Psoas muscle (tissue), 8 donors: Measurements from ENCODE around the gene PPM1F. TPM values are rescaled to one million over a fixed set of nuclear protein-coding genes. Genes with fewer than 3 reads are reported as not detected.

ENCODE experiments used
- ATAC-seq, 4 donors: fragments of 200-7000 bp; cut with Tn5 transposase; one replicate each; pipeline ENCODE4 v1.9.1; 2020; ENCODE audit warnings: moderate library complexity in 3 of 4, mild to moderate bottlenecking in 2 of 4
- DNase-seq, 2 donors: peaks; one replicate each; pipeline ENCODE4 v3.0.0-alpha.2; 2020
- H3K27ac ChIP-seq: fragments of 200-600 bp; one replicate; pipeline ENCODE4 v1.8.0; 2022
- H3K27me3 ChIP-seq, 3 donors: fragments of 200-600 bp in 1 of 3; one replicate each; pipeline versions ENCODE4 v1.6.1 to v1.8.0; 2013 to 2022; ENCODE audit warnings: low read length in 2 of 3, mild to moderate bottlenecking in 2 of 3, moderate library complexity in 1 of 3; ENCODE audit not compliant: insufficient read depth in 3 of 3
- H3K36me3 ChIP-seq, 2 donors: fragments of 200-600 bp in 1 of 2; one replicate each; pipeline versions ENCODE4 v1.6.1 to v1.8.0; 2013 to 2022; ENCODE audit warnings: low read depth in 1 of 2, mild to moderate bottlenecking in 1 of 2, moderate library complexity in 1 of 2; ENCODE audit not compliant: insufficient read depth in 1 of 2
- H3K4me1 ChIP-seq: fragments of 200-600 bp; one replicate; pipeline ENCODE4 v1.8.0; 2022
- H3K4me3 ChIP-seq: fragments of 200-600 bp; one replicate; pipeline ENCODE4 v1.8.0; 2022; ENCODE audit warnings: mild to moderate bottlenecking
- H3K9me3 ChIP-seq: fragments of 200-600 bp; one replicate; pipeline ENCODE4 v1.8.0; 2022
- WGBS, 3 donors: extraction: QIAGEN DNeasy Blood & Tissue Kit; methylation state at CpG; one replicate each; pipeline versions ENCODE4 v1.1.6 to v1.1.7; 2013; 5-methylcytosine and 5-hydroxymethylcytosine counted together
- intact Hi-C, 2 donors: fragments of 100-400 bp; cut with DNase I; formaldehyde crosslinking; loops; one replicate each; pipeline versions ENCODE4 v1.11.0 to v1.14.2; 2022
- polyA plus RNA-seq, 3 donors: library from polyadenylated mRNA; stranded (reverse); fragments of 200-250 nt; gene quantifications; one replicate each; pipeline ENCODE4 v1.2.3, GENCODE V29; 2013
- total RNA-seq, 4 donors: library from RNA; stranded (reverse); fragmentation: NEBNext Ultra II Directional in 2 of 4; extraction: Animal tissue kit (Norgen Biotek cat#: 25700) in 2 of 4; gene quantifications; one replicate each; pipeline versions ENCODE4 v1.2.1 to v1.2.4, GENCODE V29; 2021 to 2023
- TF ChIP-seq, protein P1 (sequence below): fragments of 200-600 bp; IDR thresholded peaks from one replicate; pipeline ENCODE4 v1.8.0; 2022; ENCODE audit warnings: antibody characterized with exemption
- donor health status: healthy with polysubstance abuse.
- donor health status: DM: no; HTN: no; CAD: no; lungs with moderate emphysema.
- donor health status: Bipolar disorder and iron deficiency.
- donor health status: healthy.
- donor health status: DM: yes; HTN: yes; CAD: no.
- donor health status: DM: no; HTN: no; CAD: no.
- donor health status: DM: no; HTN: no; CAD: no.
- donor health status: DM: yes; HTN: yes; CAD: no.

The PPM1F gene
- total and polyA plus RNA-seq, 7 donors: 8.1 to 29.5 (median 13.1) TPM

- Histone ChIP-seq H3K4me3 (no peak overlapping the region), H3K36me3 (peaks cover 3 to 82% of the 10 kb centered on the region in 2 donors), H3K27ac (no peak overlapping the region), H3K9me3 (no peaks in the 10 kb centered on the region), H3K4me1 (no peaks in the 10 kb centered on the region), H3K27me3 (no peaks in the 10 kb centered on the region)
- DNase-seq (peak in 1 of 2 donors; percentile 47), ATAC-seq (peak in 2 of 4 donors; percentile 49 to 59)
- TF ChIP-seq, protein P1, sequence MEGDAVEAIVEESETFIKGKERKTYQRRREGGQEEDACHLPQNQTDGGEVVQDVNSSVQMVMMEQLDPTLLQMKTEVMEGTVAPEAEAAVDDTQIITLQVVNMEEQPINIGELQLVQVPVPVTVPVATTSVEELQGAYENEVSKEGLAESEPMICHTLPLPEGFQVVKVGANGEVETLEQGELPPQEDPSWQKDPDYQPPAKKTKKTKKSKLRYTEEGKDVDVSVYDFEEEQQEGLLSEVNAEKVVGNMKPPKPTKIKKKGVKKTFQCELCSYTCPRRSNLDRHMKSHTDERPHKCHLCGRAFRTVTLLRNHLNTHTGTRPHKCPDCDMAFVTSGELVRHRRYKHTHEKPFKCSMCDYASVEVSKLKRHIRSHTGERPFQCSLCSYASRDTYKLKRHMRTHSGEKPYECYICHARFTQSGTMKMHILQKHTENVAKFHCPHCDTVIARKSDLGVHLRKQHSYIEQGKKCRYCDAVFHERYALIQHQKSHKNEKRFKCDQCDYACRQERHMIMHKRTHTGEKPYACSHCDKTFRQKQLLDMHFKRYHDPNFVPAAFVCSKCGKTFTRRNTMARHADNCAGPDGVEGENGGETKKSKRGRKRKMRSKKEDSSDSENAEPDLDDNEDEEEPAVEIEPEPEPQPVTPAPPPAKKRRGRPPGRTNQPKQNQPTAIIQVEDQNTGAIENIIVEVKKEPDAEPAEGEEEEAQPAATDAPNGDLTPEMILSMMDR: peak; percentile 60
- 63 to 74% (median 73%) methylated on average over 7 of the region's 7 CpGs for WGBS, 3 donors
- intact Hi-C loops: no loop called here
Observed at GRCh38 chr22:21972293-21972779, 19.7 kb upstream of the PPM1F start.

- Histone ChIP-seq H3K36me3 (peaks cover 3 to 87% of the 10 kb centered on the region in 2 donors), H3K27ac (no peak overlapping the region)
- intact Hi-C loops: no loop called here
Observed at GRCh38 chr22:21971858-21972275, 19.2 kb upstream of the PPM1F start.

DNA sequence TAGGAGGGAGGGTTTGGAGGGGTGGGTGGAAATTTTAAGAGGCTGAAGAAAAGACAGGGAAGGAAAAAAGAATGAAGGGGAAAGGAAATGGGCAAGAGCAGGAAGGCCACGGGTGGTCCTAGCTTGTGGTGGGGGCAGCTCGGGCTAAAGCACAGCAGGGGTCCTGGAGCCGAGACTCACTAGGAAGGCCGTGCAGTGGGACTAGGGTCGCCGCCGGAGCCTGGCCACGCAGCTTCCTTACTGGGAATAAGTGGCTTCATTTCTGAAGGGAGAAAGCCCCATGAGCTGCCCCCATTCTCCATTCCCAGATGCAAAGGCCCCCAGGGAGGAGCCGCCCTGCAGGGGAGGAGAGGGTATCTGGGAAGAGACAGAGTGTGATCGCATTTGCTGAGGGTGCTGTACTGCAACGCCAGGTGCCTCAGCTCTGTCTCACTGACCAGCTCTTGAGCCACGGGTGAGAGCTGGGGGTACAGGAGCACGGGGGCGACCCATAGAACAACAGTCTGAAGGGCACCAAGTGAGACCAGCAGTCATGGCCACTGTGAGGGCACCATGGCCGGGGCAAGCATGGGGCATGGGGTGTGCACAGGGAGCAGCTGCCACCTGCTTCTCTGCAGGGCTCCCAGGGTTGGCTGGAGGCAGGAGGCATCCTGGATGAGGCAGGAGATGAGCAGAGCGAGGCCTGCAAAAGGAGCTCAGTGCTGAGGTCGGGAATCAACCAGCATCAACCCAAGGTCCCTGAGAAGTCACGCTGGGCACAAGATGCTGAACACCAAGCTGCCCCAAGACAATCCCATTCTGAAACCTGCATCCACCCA lies 18.4 kb upstream of the PPM1F start:
- Histone ChIP-seq H3K4me1 (peaks cover 10% of the 10 kb centered on the region), H3K27ac (no peak overlapping the region), H3K27me3 (no peaks in the 10 kb centered on the region), H3K9me3 (no peaks in the 10 kb centered on the region), H3K4me3 (no peak overlapping the region), H3K36me3 (peaks cover 3 to 96% of the 10 kb centered on the region in 2 donors)
- TF ChIP-seq, protein P1: no peak
- no peak for ATAC-seq
- no peak for DNase-seq
- intact Hi-C loops: no loop called here
- WGBS, 3 donors: 91 to 92% (median 91%) methylated on average over 18 of the region's 18 CpGs

More at GRCh38 chr22:21971858-21972275, 19.2 kb upstream of the PPM1F start:
- ATAC-seq: no peak
- DNase-seq: no peak
- peaks cover 3% of the 10 kb centered on the region for H3K4me1 ChIP-seq
- 93 to 96% (median 93%) methylated on average over 7 of the region's 7 CpGs for WGBS, 3 donors
- H3K27me3 ChIP-seq: no peaks in the 10 kb centered on the region
- H3K4me3 ChIP-seq: no peak overlapping the region
- no peaks in the 10 kb centered on the region for H3K9me3 ChIP-seq
- TF ChIP-seq, protein P1: no peak

- Histone ChIP-seq H3K27me3 (no peaks in the 10 kb centered on the region), H3K9me3 (no peaks in the 10 kb centered on the region), H3K27ac (no peak overlapping the region), H3K36me3 (peaks cover 3 to 100% of the 10 kb centered on the region in 2 donors), H3K4me3 (no peak overlapping the region), H3K4me1 (peaks cover 10% of the 10 kb centered on the region)
- TF ChIP-seq, protein P1: no peak
- WGBS, 3 donors: 89 to 94% (median 89%) methylated on average over 19 of the region's 19 CpGs
- no peak for DNase-seq
- no peak for ATAC-seq
- intact Hi-C loops: no loop called here
Observed at GRCh38 chr22:21970037-21970799, 17.6 kb upstream of the PPM1F start.
